ENCODE data around the gene TFDP1. TPM values are rescaled to one million over a fixed set of nuclear protein-coding genes. Genes with fewer than 3 reads are reported as not detected.

Gene TFDP1
- total RNA-seq, 1 donor from 2014 or later = 49.4 TPM

DNA sequence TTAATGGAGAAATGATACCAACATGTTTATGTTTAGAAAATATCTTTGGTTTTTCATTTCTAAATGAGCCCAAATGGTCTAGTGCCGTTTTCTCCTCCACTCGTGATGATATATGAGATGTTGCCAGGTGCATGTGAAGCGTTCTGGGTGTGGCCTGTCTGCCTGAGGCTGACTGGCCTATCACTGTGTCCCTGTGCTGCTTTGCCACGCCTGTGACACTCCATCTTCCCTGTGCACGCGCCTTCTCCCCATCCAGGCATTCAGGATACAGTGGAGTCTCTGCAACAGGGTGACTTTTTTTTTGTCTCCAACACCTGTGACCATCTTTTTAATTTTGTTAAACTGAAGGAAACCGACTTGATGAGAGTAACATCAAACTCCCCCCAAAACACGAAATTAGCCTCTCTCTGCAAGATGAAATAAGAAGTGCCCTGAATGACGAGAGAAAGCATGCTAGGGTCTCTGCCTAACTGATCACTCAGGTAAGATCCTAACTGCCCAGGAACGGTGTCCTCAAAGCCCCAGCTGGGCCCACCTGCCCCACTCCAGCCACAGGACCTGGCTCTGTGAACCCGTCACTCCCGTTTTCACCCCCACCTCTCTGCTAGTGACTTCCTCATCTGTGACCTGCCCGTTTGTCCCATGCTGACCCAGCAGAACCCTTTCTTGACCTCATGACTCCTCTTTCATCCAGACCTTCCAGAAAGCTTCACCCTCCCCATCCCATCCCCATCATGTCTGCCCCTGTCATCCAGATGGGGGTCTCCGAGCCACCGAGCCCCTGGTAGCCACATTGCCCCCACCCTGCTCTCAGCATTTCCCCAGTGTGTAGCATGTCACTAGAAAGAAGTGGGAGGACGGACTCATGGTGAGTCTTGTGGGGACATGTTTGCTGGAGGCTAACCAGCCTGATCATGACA lies 33.2 kb upstream of the TFDP1 start:
- Histone ChIP-seq H3K27me3 (ENCODE audit: insufficient read depth, low read length) (no peaks in the 10 kb centered on the region), H3K27ac (ENCODE audit: low read depth, low read length) (no peak overlapping the region), H3K4me3 (ENCODE audit: insufficient read depth, low read depth, low read length) (no peak overlapping the region), H3K4me1 (ENCODE audit: insufficient read depth, low read length) (peaks cover 25% of the 10 kb centered on the region), H3K36me3 (ENCODE audit: insufficient read depth, low read length) (peaks cover 11% of the 10 kb centered on the region), H3K9me3 (ENCODE audit: insufficient read depth, low read depth, low read length) (no peaks in the 10 kb centered on the region), H2AFZ (ENCODE audit: low read depth, low read length) (no peak overlapping the region), H4K20me1 (ENCODE audit: insufficient read depth, low read length) (peaks cover 31% of the 10 kb centered on the region), H3K9ac (ENCODE audit: low read length) (no peak overlapping the region), H3K79me2 (ENCODE audit: insufficient read depth, low read length) (peaks cover 37% of the 10 kb centered on the region), H3K4me2 (ENCODE audit: low read length) (no peak overlapping the region)
- Mint-ChIP-seq H3K4me3 (ENCODE audit: unreplicated experiment) (peak overlapping the region; percentile 34), H3K9me3 (ENCODE audit: unreplicated experiment) (no peaks in the 10 kb centered on the region), H3K27ac (ENCODE audit: unreplicated experiment) (no peak overlapping the region), H3K4me1 (ENCODE audit: low read depth, unreplicated experiment) (peaks cover 3% of the 10 kb centered on the region), H3K36me3 (ENCODE audit: low read depth, unreplicated experiment) (peaks cover 19% of the 10 kb centered on the region), H3K27me3 (ENCODE audit: low read depth, unreplicated experiment) (no peaks in the 10 kb centered on the region)
- DNase-seq (ENCODE audit: low read depth) = no peak
- TF ChIP-seq, protein P1, sequence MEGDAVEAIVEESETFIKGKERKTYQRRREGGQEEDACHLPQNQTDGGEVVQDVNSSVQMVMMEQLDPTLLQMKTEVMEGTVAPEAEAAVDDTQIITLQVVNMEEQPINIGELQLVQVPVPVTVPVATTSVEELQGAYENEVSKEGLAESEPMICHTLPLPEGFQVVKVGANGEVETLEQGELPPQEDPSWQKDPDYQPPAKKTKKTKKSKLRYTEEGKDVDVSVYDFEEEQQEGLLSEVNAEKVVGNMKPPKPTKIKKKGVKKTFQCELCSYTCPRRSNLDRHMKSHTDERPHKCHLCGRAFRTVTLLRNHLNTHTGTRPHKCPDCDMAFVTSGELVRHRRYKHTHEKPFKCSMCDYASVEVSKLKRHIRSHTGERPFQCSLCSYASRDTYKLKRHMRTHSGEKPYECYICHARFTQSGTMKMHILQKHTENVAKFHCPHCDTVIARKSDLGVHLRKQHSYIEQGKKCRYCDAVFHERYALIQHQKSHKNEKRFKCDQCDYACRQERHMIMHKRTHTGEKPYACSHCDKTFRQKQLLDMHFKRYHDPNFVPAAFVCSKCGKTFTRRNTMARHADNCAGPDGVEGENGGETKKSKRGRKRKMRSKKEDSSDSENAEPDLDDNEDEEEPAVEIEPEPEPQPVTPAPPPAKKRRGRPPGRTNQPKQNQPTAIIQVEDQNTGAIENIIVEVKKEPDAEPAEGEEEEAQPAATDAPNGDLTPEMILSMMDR (IDR thresholded peaks at IDR 0.05; ENCODE audit: insufficient read depth, low read depth, low read length) = no peak
- no peak for TF ChIP-seq EZH2 (IDR thresholded peaks at IDR 0.05; ENCODE audit: insufficient read depth, low read length)
- FAIRE-seq = no peak

DNA sequence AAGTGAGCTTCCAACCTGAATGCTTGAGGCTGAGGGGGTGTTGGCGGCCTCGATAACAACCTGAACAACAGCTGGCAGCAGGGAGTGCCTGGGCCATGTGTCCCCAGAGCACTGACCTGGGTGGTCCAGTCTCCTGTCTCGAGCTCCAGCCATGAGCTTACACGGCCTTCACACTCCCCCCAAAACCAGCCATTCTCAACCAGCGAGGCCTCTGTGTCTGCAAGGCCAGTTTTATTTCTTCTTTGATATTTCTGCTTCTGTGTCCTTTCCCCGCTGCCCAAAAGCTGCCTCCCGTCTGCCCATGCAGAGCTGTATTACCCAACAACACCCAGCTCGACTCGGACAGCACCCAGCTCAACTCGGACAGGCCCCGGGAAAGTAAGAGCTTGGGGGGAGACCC lies 32.5 kb upstream of the TFDP1 start:
- peaks cover 30% of the 10 kb centered on the region for H4K20me1 ChIP-seq (ENCODE audit: insufficient read depth, low read length)
- peaks cover 11% of the 10 kb centered on the region for H3K36me3 ChIP-seq (ENCODE audit: insufficient read depth, low read length)
- no peak overlapping the region for H3K4me2 ChIP-seq (ENCODE audit: low read length)
- H3K4me1 Mint-ChIP-seq (ENCODE audit: low read depth, unreplicated experiment) = no peaks in the 10 kb centered on the region
- peaks cover under 1% of the 10 kb centered on the region for H3K9me3 Mint-ChIP-seq (ENCODE audit: unreplicated experiment)
- H3K36me3 Mint-ChIP-seq (ENCODE audit: low read depth, unreplicated experiment) = peaks cover 21% of the 10 kb centered on the region
- peaks cover 3% of the 10 kb centered on the region for H3K9me3 ChIP-seq (ENCODE audit: insufficient read depth, low read depth, low read length)
- H3K4me1 ChIP-seq (ENCODE audit: insufficient read depth, low read length) = peaks cover 20% of the 10 kb centered on the region
- H3K27me3 Mint-ChIP-seq (ENCODE audit: low read depth, unreplicated experiment) = no peaks in the 10 kb centered on the region
- no peak overlapping the region for H3K4me3 Mint-ChIP-seq (ENCODE audit: unreplicated experiment)
- peaks cover 30% of the 10 kb centered on the region for H3K79me2 ChIP-seq (ENCODE audit: insufficient read depth, low read length)
- no peak overlapping the region for H3K27ac ChIP-seq (ENCODE audit: low read depth, low read length)
- no peak for FAIRE-seq
- no peaks in the 10 kb centered on the region for H3K27me3 ChIP-seq (ENCODE audit: insufficient read depth, low read length)
- H2AFZ ChIP-seq (ENCODE audit: low read depth, low read length) = no peak overlapping the region
- DNase-seq (ENCODE audit: low read depth) = no peak
- H3K27ac Mint-ChIP-seq (ENCODE audit: unreplicated experiment) = no peak overlapping the region
- TF ChIP-seq EZH2 (IDR thresholded peaks at IDR 0.05; ENCODE audit: insufficient read depth, low read length) = no peak
- TF ChIP-seq, protein P1 (IDR thresholded peaks at IDR 0.05; ENCODE audit: insufficient read depth, low read depth, low read length) = no peak
- no peak overlapping the region for H3K9ac ChIP-seq (ENCODE audit: low read length)
- no peak overlapping the region for H3K4me3 ChIP-seq (ENCODE audit: insufficient read depth, low read depth, low read length)

Data from astrocyte (in vitro differentiated cells and primary cell).